Right hindlimb (tissue), 1 donor: ENCODE data around the gene GTF2A1.
"Not testable (repeated sequence)": the region's sequence is repeated elsewhere in the genome, so short reads cannot be mapped to it uniquely, and the experiment has no call there.

Experiments used
- DNase-seq: peaks from one replicate; pipeline ENCODE4 v3.0.0-alpha.2; 2018

Gene GTF2A1

DNA sequence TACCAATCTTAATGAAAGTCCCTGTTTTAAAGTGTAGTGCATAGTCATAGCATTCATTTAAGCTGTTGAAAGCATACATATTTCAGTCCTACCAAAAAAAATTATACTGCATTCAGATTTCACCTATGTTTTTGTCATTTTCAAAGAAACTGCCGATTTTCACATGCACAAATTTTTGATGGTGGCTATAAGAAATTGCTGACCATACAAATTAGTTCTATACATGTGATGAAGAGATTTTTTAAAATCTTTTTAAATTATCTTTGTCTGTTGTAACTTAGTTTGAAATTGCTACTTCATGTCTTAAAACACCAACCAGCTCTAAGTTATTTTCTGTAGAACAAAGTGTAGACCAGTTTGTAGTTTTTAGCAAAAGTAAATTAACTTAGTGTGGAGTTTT is 3.5 kb upstream of the GTF2A1 start:
- no peak for DNase-seq

DNA sequence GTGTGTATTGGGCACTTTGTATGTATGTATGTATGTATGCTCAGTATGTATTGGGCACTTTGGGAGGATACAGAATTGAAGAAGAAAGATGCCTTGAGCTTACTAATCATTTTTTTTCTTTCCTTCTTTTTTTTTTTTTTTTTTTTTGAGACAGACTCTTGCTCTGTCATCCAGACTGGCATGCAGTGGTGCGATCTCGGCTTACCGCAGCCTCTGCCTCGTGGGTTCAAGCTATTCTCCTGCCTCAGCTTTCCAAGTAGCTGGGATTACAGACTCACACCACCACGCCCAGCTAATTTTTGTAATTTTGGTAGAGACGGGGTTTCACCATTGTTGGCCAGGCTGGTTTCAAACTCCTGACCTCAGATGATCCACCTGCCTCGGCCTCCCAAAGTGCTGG is 3.0 kb upstream of the GTF2A1 start:
- DNase-seq: not testable (repeated sequence)

DNA sequence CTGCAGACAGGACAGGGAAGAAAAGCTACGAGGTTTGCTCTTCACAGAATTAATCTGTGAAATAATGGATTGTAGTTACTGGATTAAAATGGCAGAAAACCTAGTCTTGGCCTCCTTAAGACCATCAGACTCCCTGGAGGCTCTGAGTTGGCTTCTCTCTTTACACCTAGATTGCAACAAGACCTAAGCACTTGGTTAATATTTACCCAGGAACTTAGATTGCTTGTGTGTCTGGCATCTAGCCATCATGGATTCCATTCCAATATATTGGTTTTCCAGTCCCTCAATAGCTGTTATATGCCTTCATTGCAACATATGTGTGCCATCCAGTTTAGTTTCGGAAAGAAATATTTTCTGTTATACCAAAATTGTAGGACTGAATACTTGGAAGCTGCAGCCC is 1.9 kb upstream of the GTF2A1 start:
- DNase-seq: no peak

DNA sequence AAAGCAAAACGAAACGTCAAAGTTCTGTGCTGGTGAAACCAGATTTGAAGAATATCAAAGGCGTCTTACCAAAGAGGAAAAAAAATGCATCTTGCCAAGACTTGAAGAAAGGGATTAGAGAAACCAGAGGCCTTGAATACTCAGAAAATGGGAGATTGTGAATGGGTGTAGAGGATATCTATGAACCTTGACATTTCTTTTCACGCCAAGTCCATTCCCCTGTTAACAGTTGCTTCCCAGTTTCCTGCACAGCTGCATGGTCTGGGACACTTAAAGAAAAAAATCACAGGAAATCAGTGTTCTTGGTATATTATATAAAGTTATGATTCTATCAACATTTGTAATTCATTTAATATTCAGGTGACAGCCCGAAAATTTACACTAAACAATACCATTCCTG is 1.4 kb upstream of the GTF2A1 start:
- no peak for DNase-seq

DNA sequence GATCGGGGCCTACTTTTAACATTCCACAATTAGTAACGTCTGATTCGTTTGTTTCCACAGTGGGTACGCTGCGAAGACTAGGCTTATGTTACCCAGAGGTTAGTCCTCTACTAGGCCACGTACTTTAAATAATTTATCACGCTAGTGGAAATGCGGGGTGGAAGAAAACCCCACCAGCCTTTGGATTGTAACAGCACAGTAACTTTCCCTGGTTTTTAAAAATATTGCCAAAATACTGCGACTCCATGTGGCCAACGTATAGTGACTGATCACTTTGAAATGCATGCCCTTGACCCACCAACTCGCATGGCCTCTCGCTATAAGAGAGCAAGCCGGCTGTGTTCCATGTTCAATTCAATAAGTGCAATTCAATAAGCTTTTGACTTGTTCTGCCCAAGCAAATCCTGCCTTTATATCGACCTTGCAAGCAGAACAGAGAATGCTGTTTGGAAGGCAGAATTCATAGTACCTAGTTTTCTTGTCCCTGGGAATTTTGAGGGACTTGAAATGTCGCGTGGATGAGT is 882 bp upstream of the GTF2A1 start:
- DNase-seq: peak; percentile 18

DNA sequence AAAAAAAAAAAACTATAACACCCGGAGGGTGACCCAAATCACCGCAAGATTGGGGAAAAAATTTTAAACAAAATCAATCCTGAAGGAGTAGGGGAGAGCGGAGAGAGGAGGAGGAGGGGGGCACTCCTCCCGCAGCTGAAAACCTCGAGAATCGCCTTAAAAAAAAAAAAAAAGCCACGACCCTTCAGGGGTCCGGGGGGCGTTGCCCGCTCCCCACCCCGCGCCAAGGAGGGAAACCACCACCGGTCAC is 254 bp downstream of the GTF2A1 start:
- no peak for DNase-seq

DNA sequence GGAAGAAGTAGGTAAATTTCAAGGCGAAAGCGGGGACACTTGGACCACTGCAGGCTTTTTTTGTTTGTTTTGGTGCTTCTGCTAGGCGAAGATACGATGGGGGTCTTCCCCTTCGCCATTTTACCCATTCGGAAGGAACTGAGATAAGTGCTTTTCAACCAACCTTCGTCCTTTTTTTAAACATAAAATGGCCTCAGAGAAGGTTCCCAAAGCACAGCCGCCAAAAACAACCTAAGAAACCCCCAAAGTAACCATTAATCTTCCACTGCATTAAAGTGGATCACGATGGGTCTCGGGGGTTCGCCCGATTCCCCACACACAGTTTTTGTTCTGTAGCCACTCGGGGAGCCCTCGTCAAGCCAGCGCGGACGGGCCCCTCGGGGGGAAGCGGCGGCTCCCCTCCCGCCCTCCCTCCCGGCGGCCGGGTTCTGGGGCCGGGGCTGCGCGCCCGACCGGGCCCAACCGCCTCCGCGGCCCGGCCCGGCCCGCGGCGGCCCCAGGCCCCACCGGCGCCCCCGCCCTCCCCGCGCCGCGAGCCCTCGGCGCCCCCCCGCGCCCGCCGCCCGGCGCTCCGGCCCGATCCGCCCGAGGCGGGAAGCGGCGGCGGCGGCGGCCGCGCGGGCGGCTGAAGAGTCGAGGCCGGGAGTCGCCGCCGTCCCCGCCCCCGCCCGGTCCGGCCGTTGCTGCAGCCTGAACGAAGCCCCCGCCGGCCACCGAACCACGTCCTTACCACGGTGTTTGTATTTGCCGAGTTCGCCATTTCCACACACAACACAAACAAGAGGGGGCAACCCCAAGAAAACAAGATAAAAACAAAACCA is 790 bp downstream of the GTF2A1 start:
- DNase-seq: peak; percentile 57

DNA sequence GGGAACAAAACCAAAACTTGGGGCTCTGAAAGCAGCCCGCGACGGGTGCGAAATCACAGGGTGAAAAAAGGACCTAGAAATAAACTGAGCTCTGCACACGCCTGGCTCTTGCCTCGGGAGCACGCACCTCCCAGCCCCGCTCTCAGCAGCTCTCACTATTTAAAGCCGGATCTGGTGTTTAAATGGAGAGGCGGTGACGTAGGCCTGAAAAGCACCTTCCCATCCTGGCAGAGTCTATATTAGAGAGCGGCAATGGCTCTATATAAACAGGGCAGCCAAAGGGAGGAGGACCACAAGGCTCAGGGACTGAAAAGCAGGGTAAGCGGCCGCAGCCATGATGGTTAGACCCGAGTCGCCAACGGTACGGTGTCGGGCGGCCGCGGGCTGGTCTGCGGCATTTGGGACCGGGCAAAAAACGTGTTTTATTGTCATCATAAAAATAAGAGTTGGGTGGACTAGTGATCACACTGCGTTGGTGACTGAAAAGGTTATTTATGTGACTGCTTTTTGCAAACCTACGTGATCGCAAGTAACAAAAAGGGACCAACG is 1.5 kb downstream of the GTF2A1 start:
- DNase-seq: peak; percentile 96

DNA sequence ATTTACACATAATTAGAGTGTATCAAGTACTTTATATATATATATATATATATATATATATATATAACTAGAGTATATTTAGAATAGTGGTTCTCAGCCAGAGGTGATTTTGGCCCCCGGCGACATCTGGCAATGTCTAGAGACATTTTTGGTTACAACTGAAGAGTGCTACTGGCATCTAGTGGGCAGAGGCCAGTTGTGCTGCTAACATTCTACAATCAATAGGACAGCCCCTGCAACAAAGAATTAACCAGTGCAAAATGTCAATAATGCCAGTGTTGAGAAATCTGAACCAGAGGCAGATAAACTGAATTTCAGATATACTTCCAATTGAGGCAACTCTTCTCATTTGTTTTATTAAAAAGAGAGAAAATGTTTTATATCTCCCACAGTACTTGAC is 8.9 kb downstream of the GTF2A1 start:
- DNase-seq: peak; percentile 28

DNA sequence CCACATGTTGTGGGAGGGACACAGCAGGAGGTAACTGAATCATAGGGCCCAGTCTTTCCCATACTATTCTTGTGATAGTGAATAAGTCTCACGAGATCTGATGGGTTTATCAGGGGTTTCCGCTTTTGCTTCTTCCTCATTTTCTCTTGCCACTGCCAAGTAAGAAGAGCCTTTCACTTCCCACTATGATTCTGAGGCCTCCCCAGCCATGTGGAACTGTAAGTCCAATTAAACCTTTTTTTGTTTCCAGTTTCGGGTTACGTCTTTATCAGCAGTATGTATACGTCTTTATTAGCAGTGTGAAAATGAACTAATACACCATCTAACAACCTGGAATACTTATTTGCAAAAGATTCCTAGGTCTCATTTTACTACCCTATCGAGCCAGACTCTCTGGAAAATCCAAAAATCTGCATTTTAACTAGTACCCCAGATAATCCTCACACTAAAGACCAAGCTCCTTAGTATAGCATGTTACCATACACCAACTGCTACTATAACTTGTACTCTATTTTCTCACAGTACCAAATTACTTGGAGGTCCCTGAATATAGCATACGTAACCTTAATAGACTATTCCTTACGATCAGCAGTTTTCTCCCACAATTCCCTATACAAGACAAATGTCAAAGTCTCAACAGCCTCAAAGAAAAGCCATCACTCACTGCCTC is 11.5 kb downstream of the GTF2A1 start:
- no peak for DNase-seq

DNA sequence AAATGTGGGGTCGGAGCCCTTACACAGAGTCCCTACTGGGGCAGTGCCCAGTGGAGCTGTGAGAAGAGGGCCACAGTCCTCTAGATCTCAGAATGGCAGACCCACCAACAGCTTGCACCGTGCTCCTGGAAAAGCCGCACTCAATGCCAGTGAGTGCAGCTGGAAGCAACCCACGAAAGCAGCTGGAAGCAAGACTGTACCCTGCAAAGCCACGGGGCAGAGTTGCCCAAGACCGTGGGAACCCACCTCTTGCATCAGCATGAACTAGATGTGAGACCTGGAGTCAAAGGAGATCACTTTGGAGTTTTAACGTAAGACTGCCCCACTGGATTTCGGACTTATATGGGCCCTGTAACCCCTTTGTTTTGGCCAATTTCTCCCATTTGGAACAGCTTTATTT is 12.3 kb downstream of the GTF2A1 start:
- no peak for DNase-seq

DNA sequence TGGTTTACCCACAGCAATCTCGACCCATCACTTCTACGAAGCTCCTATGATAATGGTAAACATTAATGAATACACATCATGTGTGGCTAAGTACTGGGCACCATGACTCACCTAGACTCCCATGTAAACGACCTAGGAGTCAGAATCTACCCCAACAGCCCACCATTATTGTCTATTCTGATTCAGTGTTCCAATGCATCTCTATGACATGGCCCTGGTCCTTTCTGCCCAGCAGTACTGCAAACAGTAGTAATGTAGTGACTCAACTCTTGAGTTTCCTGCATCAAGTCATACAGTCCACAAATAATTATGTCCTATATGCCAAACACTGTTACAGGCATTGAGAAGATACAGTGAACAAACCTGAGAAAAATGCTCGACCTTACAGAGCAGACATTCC is 14.6 kb downstream of the GTF2A1 start:
- no peak for DNase-seq

DNA sequence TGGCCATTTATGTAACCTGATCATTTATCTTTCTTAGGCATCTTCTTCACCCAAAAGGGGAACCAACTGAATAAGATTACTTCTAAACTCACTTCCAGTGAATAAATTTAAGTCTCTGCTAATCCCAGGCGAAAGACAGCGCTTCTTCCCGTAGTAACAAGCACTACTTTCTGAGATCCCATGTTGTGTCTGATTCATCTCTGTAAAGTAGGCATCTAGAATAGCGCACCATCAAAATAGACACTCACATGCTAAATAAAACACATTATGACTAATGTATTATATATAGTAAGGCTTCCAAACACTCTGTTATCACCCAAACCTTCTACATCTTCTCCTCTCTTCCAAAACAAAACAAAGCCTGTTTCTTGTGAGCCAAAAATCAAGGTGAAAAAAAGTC is 15.1 kb downstream of the GTF2A1 start:
- no peak for DNase-seq

DNA sequence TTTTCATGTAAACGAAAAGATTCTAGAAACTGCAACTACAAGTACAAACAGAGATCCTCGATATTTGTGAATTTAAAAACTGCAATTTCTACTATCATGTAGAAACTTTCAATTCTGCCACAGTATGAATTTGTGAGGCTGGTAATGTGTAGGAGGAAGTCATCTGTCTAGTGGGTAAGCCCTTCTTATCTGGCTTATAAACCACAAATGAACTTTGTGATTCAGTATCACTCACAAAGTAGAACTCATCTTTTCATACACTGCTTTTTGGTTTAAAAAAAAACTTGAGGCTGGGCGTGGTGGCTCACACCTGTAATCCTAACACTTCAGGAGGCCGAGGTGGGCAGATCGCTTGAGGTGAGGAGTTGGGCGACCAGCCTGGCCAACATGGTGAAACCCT is 20.7 kb downstream of the GTF2A1 start:
- no peak for DNase-seq

DNA sequence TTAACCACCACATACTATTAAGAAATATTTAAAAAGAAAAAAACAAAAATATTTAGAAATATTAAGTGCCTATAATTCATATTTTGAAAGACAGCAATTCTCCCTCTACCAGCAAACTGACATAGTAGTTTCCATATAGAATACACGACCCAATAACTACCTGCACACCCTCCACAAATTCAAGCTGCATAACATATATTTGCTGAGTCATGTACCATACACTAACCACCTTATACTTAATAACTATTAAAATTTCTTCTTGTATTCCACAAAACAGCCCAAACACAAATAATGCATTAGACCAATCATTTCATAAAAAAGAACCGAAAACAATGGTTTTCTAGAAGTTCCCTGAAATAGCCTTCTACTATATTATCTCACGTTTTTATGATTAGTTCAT is 21.7 kb downstream of the GTF2A1 start:
- DNase-seq: no peak

DNA sequence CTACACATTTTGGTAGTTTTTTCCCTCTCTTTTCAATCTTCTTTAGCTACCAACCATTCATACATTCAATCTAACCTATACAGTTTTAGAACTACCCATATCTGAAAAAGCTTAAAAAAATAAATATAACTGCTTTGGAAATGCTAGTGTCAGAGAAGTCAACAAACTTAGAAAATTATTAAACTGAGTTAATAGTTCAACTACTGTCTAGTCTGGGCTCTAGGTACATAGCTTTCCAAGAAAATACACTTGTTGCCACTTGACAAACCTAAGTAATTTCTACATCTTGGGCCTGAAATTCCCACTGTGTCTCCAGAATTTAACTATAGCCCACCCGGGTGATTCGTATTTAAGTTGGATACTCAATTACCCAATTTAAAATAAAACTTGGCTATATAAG is 22.1 kb downstream of the GTF2A1 start:
- no peak for DNase-seq

DNA sequence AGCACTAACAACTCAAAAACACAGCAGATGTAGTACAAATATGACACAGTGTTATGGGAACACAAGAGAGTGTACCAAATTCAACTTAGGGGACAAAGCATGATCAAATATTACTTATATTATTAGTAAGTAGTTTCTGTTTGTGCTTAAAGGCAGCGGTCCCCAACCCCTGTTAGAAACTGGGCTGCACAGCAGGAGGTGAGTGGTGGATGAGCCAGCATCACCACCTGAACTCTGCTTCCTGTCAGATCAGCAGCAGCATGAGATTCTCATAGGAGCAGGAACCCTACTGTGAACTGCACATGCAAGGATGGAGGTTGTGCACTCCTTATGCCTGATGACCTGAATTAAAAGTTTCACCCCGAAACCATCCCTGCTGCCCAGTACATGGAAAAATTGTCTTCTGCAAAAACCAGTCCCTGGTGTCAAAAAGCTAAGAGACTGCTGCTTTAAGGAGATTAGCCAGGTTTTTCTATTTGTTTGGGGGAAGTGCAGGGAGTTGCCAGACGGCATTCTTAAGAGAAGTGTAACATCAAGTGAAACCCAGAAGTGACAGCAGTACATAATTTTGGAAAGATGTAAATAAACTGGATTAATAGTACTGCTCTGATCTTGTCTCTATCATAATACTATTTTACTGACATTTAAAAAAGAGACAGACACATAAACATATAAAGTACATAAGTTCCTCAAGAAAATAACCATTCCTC is 26.7 kb downstream of the GTF2A1 start:
- DNase-seq: no peak

DNA sequence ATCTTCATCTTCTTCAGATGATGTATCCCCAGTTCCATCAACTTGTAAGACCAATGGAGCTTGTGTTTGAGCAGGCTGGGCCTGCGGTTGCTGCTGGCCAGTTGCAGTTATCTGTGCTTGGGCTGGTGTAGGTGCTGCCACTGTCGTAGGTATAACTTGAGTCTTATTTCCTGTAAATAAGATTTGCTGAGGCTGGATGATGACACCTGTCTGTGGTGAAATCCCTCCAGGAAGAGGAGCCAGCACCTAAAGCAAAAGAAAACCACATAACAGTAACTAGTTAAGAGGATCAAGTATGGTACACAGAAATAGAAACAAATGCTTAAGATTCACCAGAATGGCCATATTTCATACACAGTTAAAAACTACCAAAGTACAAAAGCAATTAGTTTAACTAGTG is 28.2 kb downstream of the GTF2A1 start:
- DNase-seq: no peak

DNA sequence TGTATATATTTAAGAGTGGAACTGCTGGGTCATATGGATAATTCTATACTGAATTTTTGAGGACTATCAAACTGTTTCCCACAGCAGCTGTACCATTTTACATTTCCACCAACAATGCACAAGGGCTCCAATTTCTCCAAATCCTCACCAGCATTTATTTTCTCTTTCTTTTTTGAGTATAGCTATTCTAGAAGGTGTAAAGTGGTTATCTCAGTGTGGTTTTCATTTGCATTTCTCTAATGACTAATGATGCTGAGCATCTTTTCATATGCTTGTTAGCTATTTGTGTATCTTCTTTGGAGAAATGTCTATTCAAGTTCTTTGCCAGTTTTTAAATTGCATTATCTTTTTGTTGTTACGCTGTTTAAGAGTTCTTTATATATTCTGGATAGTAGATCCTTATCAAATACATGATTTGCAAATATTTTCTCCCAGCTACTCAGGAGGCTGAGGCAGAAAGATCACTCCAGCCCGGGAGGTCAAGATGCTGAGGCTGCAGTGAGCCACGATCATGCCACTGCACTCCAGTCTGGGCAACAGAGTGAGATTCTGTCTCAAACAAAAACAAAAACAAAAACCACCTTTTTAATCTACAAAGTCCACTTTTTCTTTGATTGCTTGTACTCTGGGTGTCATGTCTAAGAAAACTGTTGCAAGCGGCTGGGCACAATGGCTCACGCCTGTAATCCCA is 32.8 kb downstream of the GTF2A1 start:
- DNase-seq: no peak

DNA sequence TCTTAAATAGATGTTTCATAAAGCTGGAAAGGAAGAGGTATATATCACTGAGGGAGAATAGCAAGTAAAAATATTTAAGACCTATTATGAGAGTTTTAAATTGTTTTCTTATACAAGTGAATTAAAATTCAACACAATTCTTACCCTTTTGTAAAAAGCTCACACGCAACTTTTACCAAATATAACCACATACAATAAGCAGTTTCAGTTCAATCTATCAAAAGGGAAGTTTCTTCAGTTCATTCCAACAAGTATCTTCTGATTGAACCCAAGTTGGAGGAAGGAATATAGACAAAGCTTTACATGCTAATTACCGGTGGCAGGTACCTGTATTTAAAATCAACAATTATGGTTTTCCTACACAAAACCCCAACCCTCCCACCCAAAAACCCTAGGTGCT is 41.1 kb downstream of the GTF2A1 start:
- DNase-seq: no peak

DNA sequence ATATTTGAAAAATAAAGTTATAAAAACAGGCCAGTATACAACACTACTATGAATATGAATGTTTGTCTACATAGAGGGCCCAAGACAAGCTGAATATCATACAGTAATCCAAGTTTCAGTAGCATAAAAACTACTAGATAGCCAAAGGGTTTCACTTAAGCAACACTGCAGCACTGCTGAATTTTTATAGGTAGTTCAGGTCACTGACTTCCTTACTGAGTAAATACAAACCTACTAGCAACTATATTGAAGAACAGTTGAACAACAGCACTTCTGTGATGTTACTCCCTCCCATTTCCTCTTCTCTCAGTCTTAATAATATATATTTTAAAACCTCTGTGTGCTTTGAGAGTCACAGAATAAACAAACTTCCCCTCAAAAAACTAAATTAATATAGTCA is 42.7 kb downstream of the GTF2A1 start:
- no peak for DNase-seq

DNA sequence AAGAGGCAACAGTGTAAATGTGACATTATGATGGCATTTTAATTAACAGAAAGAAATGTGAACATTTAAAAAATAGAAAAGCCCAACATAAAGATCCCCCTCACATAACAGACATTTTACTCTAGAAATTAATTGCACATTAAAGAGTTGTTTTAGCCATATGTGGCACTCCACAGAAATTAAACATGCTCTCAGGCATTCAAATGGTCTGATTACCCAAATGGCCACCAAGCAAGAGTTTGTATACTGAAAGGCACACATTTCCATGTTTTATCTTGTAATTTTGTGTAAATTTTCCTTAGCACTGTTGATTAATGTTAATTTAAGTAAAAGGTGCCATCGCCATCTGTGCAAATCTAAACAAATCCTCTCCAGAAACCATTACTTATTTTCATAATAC is 43.5 kb downstream of the GTF2A1 start:
- no peak for DNase-seq

DNA sequence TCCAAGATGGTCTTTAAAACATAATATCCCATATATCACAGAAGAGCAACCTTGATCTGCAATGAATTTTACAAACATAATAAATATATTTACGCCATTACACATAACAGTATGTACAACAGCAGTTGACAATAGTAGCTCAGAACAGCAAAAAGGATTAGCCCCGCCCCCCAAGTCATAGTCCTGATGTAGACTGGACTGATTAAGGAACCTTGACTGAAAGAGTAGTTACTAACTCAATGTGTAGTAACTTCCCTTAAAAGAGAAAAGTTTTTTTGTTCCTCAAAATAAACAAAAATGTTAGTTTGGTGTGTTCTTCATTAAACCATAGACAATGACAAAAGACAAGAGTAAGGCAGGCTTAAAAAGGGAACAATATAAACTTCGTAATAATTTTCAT is 44.5 kb downstream of the GTF2A1 start:
- DNase-seq: no peak
